T-helper 1 cell treated with Interleukin-12 subunit alpha and Interleukin-12 subunit beta and Interleukin-4 antibody, amounts not matched to agents 30 μg/mL and 1 μg/mL, for 36 hours (primary cell): ENCODE data around the gene GPC6.

Experiments
- H3K27ac Mint-ChIP-seq: one replicate; pipeline ENCODE4 v1.8.0; 2021; ENCODE audit warnings: mild to moderate bottlenecking, mixed read lengths
- H3K27me3 Mint-ChIP-seq: one replicate; pipeline ENCODE4 v1.8.0; 2021; ENCODE audit warnings: low read depth, mixed read lengths
- H3K36me3 Mint-ChIP-seq: one replicate; pipeline ENCODE4 v1.8.0; 2021; ENCODE audit warnings: low read depth, mixed read lengths
- H3K4me1 Mint-ChIP-seq: one replicate; pipeline ENCODE4 v1.8.0; 2021; ENCODE audit warnings: low read depth, mixed read lengths
- H3K4me3 Mint-ChIP-seq: one replicate; pipeline ENCODE4 v1.8.0; 2021; ENCODE audit warnings: mild to moderate bottlenecking, moderate library complexity, mixed read lengths
- H3K9me3 Mint-ChIP-seq: one replicate; pipeline ENCODE4 v1.8.0; 2021; ENCODE audit warnings: mixed read lengths

GPC6 gene

GRCh38 chr13:93343097-93343496 is 116.5 kb downstream of the GPC6 start:
- Mint-ChIP-seq H3K9me3 (peaks cover 14% of the 10 kb centered on the region), H3K27me3 (no peaks in the 10 kb centered on the region), H3K36me3 (no peaks in the 10 kb centered on the region), H3K27ac (no peak overlapping the region), H3K4me3 (no peak overlapping the region), H3K4me1 (no peaks in the 10 kb centered on the region)

- peaks cover 14% of the 10 kb centered on the region for H3K9me3 Mint-ChIP-seq
- no peak overlapping the region for H3K27ac Mint-ChIP-seq
- H3K4me3 Mint-ChIP-seq, result no peak overlapping the region
- H3K4me1 Mint-ChIP-seq, result no peaks in the 10 kb centered on the region
- H3K27me3 Mint-ChIP-seq, result no peaks in the 10 kb centered on the region
- H3K36me3 Mint-ChIP-seq, result no peaks in the 10 kb centered on the region
These were observed 117.6 kb downstream of the GPC6 start for GRCh38 chr13:93344048-93344705.

- Mint-ChIP-seq H3K4me3 (no peak overlapping the region), H3K27me3 (no peaks in the 10 kb centered on the region), H3K9me3 (peaks cover 14% of the 10 kb centered on the region), H3K36me3 (no peaks in the 10 kb centered on the region), H3K27ac (no peak overlapping the region), H3K4me1 (no peaks in the 10 kb centered on the region)
These were observed 118.4 kb downstream of the GPC6 start for GRCh38 chr13:93345024-93345423.

- no peak overlapping the region for H3K27ac Mint-ChIP-seq
- H3K4me1 Mint-ChIP-seq, result no peaks in the 10 kb centered on the region
- no peaks in the 10 kb centered on the region for H3K27me3 Mint-ChIP-seq
- H3K9me3 Mint-ChIP-seq, result peaks cover 14% of the 10 kb centered on the region
- no peaks in the 10 kb centered on the region for H3K36me3 Mint-ChIP-seq
- H3K4me3 Mint-ChIP-seq, result no peak overlapping the region
These were observed 119.2 kb downstream of the GPC6 start for GRCh38 chr13:93345770-93346169.

DNA sequence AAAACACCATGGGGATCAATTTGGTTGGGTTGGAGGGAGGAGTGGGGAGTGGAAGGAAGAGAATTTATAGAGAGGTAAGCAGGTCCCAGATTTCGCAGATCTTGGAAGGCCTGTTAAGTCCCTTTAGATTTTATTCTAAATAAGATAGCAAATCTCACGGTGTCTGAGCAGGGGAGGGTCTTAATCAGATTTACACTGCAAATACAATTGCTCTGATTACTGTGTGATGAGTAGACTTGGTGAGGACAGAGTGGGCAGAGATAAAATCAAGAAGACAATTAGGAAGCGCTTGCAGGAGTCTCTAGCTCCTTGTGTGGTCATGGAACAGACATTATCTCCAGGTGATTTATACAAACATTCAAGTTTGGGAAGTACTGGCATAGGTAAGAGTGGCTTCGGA is 126.0 kb downstream of the GPC6 start:
- Mint-ChIP-seq H3K27ac (no peak overlapping the region), H3K36me3 (no peaks in the 10 kb centered on the region), H3K9me3 (peaks cover 4% of the 10 kb centered on the region), H3K4me3 (no peak overlapping the region), H3K4me1 (no peaks in the 10 kb centered on the region), H3K27me3 (no peaks in the 10 kb centered on the region)

DNA sequence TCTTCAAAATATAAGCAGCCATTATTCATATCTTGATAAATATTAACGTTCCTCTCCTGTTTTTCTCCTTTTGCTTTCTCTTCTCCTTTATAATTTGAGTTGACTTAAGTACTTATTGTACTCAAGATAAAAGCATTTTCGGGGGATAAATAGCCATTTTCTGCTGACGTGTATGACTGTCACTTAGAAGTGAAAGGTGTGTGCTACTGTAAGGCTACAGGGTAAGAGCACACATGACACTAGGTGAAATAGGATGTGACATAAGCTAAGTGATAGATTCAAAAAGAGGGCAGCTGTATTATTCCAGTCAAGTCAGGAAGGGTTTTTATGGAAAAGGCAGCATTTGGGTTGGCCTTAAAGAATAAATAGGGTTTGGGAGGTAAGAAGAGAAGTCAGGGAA is 128.5 kb downstream of the GPC6 start:
- Mint-ChIP-seq H3K27ac (no peak overlapping the region), H3K9me3 (peaks cover 4% of the 10 kb centered on the region), H3K4me1 (no peaks in the 10 kb centered on the region), H3K4me3 (no peak overlapping the region), H3K36me3 (no peaks in the 10 kb centered on the region), H3K27me3 (no peaks in the 10 kb centered on the region)

DNA sequence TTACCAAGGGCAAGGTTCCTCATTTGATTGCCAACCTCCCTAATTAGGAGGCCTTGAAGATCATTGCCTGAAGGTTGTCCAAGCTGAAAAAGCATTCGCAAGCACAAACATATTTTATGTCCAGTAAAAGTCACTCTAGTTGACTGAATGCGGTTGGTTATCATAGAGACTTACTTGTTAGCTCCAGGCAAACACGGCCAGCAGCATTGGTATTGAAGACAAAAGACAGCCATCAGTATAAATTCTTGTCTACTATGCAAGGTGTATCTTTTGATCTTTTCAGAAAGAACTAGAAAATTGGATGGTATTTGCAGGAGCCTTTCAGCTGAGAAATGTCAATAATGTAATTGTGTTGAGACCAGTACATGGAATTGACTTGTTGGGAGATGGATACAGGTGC is 129.9 kb downstream of the GPC6 start:
- Mint-ChIP-seq H3K4me1 (no peaks in the 10 kb centered on the region), H3K27ac (no peak overlapping the region), H3K4me3 (no peak overlapping the region), H3K9me3 (peaks cover 4% of the 10 kb centered on the region), H3K27me3 (no peaks in the 10 kb centered on the region), H3K36me3 (no peaks in the 10 kb centered on the region)

- Mint-ChIP-seq H3K4me3 (no peak overlapping the region), H3K36me3 (no peaks in the 10 kb centered on the region), H3K27me3 (no peaks in the 10 kb centered on the region), H3K9me3 (peaks cover 7% of the 10 kb centered on the region), H3K4me1 (no peaks in the 10 kb centered on the region), H3K27ac (no peak overlapping the region)
These were observed 133.4 kb downstream of the GPC6 start for GRCh38 chr13:93360021-93360420.

GRCh38 chr13:93361703-93362102 is 135.1 kb downstream of the GPC6 start:
- H3K27me3 Mint-ChIP-seq, result no peaks in the 10 kb centered on the region
- no peak overlapping the region for H3K27ac Mint-ChIP-seq
- no peaks in the 10 kb centered on the region for H3K4me1 Mint-ChIP-seq
- H3K4me3 Mint-ChIP-seq, result no peak overlapping the region
- H3K36me3 Mint-ChIP-seq, result no peaks in the 10 kb centered on the region
- peaks cover 7% of the 10 kb centered on the region for H3K9me3 Mint-ChIP-seq

- Mint-ChIP-seq H3K4me1 (no peaks in the 10 kb centered on the region), H3K4me3 (no peak overlapping the region), H3K27ac (no peak overlapping the region), H3K27me3 (no peaks in the 10 kb centered on the region), H3K36me3 (no peaks in the 10 kb centered on the region), H3K9me3 (peaks cover 7% of the 10 kb centered on the region)
These were observed 137.6 kb downstream of the GPC6 start for GRCh38 chr13:93364166-93364565.

DNA sequence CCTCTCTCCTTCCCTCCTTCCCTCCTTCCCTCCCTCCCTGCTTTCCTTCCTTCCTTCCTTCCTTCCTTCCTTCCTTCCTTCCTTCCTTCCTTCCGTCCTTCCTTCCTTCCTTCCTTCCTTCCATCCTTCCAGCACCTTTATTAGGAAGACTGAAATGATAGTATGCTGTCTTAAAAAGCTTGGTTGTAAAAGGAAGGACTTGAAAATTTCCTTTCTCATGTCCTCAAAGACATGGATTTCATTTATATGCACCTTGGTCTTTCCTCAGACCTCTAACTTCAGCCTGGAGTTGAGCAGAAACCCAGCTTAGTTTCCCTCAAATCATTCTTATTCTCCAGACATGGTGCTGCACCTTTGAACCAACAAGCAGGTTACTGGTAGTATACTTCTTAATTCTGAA is 141.7 kb downstream of the GPC6 start:
- Mint-ChIP-seq H3K36me3 (no peaks in the 10 kb centered on the region), H3K9me3 (peaks cover 7% of the 10 kb centered on the region), H3K4me1 (no peaks in the 10 kb centered on the region), H3K27ac (no peak overlapping the region), H3K4me3 (no peak overlapping the region), H3K27me3 (no peaks in the 10 kb centered on the region)

- no peak overlapping the region for H3K4me3 Mint-ChIP-seq
- H3K27me3 Mint-ChIP-seq, result no peaks in the 10 kb centered on the region
- H3K4me1 Mint-ChIP-seq, result no peaks in the 10 kb centered on the region
- peaks cover 7% of the 10 kb centered on the region for H3K9me3 Mint-ChIP-seq
- no peaks in the 10 kb centered on the region for H3K36me3 Mint-ChIP-seq
- H3K27ac Mint-ChIP-seq, result no peak overlapping the region
These were observed 142.1 kb downstream of the GPC6 start for GRCh38 chr13:93368718-93369117.

DNA sequence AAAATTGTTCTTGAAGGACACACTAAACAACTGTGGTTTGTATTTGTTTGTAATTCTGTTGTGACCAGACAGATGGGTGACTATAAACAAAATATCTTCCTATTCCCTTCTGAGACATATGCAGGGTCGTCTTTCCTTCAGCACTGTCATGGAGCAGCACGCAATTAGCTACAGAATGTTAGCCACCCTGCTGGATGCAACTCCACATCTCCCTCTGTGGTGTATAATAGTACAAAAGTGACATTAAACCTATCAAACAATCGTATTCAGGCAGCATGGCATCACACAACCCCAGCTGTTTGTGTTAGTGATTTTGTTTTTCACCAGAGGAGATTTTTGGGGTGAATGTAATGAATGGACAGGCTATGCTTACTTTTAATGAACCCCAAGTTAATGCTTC is 146.2 kb downstream of the GPC6 start:
- no peaks in the 10 kb centered on the region for H3K4me1 Mint-ChIP-seq
- H3K36me3 Mint-ChIP-seq, result no peaks in the 10 kb centered on the region
- H3K4me3 Mint-ChIP-seq, result no peak overlapping the region
- no peak overlapping the region for H3K27ac Mint-ChIP-seq
- H3K27me3 Mint-ChIP-seq, result no peaks in the 10 kb centered on the region
- no peaks in the 10 kb centered on the region for H3K9me3 Mint-ChIP-seq

DNA sequence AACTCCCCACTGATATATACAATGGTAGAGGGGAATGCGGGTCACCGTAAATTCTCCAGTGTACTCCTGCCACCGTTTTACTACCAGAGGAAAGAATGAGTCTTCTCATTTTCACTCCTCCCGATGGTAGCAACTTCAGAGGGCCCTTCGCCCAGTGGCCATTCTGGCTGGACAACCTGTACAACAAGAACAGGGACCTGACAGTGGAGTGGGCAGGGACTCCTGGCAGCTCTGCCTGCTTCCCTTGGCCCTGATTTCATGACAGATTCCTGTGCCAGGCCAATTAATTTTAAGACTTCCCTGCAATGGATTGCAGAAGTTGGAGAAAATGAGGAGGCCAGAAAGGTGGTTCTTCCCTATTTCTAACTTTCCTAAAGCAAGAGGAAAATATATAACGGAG is 148.9 kb downstream of the GPC6 start:
- Mint-ChIP-seq H3K9me3 (no peaks in the 10 kb centered on the region), H3K36me3 (no peaks in the 10 kb centered on the region), H3K27me3 (no peaks in the 10 kb centered on the region), H3K4me3 (no peak overlapping the region), H3K4me1 (no peaks in the 10 kb centered on the region), H3K27ac (no peak overlapping the region)

DNA sequence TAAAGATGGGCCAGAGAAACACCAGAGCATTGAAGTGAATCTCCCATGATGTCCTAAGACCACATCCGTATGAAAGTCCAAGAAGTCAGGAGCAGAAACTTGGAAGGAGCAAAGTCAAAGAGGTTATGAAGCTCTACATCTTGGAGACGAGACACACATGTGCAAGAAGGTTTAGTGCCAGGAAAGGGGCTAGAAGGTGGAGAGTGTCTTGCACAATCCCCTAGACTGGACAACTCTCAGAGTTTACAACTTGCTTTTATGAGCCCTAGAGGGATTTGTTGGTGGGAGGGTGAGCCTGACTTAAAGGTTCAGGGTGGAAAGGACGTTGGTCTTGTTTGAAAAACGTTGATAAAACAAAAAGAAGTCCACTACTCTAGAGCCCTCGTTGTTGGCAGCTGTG is 150.6 kb downstream of the GPC6 start:
- no peaks in the 10 kb centered on the region for H3K36me3 Mint-ChIP-seq
- H3K9me3 Mint-ChIP-seq, result no peaks in the 10 kb centered on the region
- H3K27me3 Mint-ChIP-seq, result no peaks in the 10 kb centered on the region
- no peak overlapping the region for H3K4me3 Mint-ChIP-seq
- H3K4me1 Mint-ChIP-seq, result no peaks in the 10 kb centered on the region
- H3K27ac Mint-ChIP-seq, result no peak overlapping the region

DNA sequence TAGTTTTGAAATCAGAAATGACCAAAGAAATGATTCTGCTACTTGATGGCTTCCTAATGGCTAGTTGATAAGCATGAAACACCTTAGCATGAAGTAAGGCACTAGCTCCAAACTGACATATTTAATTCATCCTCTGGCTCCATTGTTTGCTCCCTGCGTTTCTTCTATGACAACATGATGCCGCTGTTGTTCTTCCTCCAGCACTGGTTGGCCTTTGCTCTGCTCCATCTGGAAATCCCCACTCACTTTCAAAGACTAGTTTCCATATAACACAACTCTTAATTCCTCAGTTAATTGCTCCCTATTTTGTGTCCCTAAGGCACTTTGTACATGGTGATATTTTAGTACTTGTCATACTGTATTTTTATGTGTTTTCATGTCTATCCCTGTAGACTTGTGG is 151.6 kb downstream of the GPC6 start:
- Mint-ChIP-seq H3K4me1 (no peaks in the 10 kb centered on the region), H3K27me3 (no peaks in the 10 kb centered on the region), H3K9me3 (no peaks in the 10 kb centered on the region), H3K27ac (no peak overlapping the region), H3K36me3 (no peaks in the 10 kb centered on the region), H3K4me3 (no peak overlapping the region)
